Testis (tissue), 2 donors: ENCODE results near the gene GPLD1.

Source experiments
- POLR2A ChIP-seq: fragments of 450-650 bp; IDR thresholded peaks from one replicate; pipeline ENCODE4 v1.6.1; 2017; ENCODE audit warnings: antibody characterized with exemption, mild to moderate bottlenecking, moderate library complexity
- TF ChIP-seq, protein P1 (sequence below), 3 experiments: fragments of 450-650 bp in 2 of 3; fragments of 200-600 bp in 1 of 3; sonication (generic) in 1 of 3; IDR thresholded peaks; one replicate each; pipeline ENCODE4 v1.5.1; 2016 to 2019; ENCODE audit warnings: antibody characterized with exemption in 3 of 3, mild to moderate bottlenecking in 2 of 3, moderate library complexity in 1 of 3

DNA sequence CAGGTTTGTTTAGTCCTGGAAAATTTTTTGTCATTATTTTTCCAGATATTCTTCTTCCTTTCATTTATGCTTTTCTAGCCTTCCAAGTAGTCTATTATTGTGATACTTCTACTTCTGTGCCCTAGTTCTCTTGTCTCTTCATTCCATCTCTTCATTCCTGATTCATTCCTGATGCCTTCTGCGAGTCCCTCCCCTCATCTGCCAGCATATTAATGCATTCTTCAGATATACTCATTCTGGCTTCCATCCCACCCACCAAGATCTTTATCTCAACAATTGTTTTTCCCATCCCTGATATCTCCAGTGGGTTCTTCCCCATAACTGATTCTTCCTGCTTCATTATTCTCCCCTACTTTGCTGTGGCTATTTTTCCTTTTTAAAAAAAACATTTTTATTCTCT lies 40.6 kb upstream of the GPLD1 start:
- TF ChIP-seq, protein P1, sequence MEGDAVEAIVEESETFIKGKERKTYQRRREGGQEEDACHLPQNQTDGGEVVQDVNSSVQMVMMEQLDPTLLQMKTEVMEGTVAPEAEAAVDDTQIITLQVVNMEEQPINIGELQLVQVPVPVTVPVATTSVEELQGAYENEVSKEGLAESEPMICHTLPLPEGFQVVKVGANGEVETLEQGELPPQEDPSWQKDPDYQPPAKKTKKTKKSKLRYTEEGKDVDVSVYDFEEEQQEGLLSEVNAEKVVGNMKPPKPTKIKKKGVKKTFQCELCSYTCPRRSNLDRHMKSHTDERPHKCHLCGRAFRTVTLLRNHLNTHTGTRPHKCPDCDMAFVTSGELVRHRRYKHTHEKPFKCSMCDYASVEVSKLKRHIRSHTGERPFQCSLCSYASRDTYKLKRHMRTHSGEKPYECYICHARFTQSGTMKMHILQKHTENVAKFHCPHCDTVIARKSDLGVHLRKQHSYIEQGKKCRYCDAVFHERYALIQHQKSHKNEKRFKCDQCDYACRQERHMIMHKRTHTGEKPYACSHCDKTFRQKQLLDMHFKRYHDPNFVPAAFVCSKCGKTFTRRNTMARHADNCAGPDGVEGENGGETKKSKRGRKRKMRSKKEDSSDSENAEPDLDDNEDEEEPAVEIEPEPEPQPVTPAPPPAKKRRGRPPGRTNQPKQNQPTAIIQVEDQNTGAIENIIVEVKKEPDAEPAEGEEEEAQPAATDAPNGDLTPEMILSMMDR (IDR thresholded peaks at IDR 0.05) = no peak
- no peak for TF ChIP-seq POLR2A
